ENCODE measurements around the gene TENM4. TPM values are rescaled to one million over a fixed set of nuclear protein-coding genes. Genes with fewer than 3 reads are reported as not detected.

The TENM4 gene
- total RNA-seq, 2 experiments from 2014 or later = not detected

GRCh38 chr11:79045018-79045799, 395.6 kb downstream of the TENM4 start:
- H3K4me2 ChIP-seq (ENCODE audit: low read length) = no peak overlapping the region
- H3K79me2 ChIP-seq (ENCODE audit: insufficient read depth, low read depth, low read length) = no peaks in the 10 kb centered on the region
- no peak overlapping the region for H3K4me3 ChIP-seq (ENCODE audit: low read depth, low read length, poor library complexity, severe bottlenecking)
- H3K4me1 ChIP-seq (ENCODE audit: insufficient read depth, low read length, poor library complexity, severe bottlenecking) = no peaks in the 10 kb centered on the region
- H3K36me3 ChIP-seq (ENCODE audit: insufficient read depth, low read length) = no peaks in the 10 kb centered on the region
- POLR2A ChIA-PET = interaction anchor here (0.7 kb wide), 1 partner anchor 88 kb away, joined by 3 read pairs; no protein-coding TSS in a partner anchor
- intact Hi-C loops (cut with micrococcal nuclease; ENCODE audit: unreplicated experiment) = no loop called here
- DNase-seq (ENCODE audit: low spot score) = no peak
- BruUV-seq (replicated peaks) = no TSS peak
- H2AFZ ChIP-seq (ENCODE audit: low read length) = no peak overlapping the region
- H3K27ac ChIP-seq (ENCODE audit: low read depth, low read length, poor library complexity, severe bottlenecking) = no peak overlapping the region
- no peaks in the 10 kb centered on the region for H3K9me3 ChIP-seq (ENCODE audit: low read length)
- H3K9me2 ChIP-seq (ENCODE audit: insufficient read depth, low read length) = no peaks in the 10 kb centered on the region
- no peaks in the 10 kb centered on the region for H4K20me1 ChIP-seq (ENCODE audit: insufficient read depth, low read length)
- CTCF ChIA-PET (ENCODE audit: unreplicated experiment) = no interaction called here
- no peak for TF ChIP-seq CTCF (conservative IDR thresholded peaks at IDR 0.05; ENCODE audit: low read length)
- no peak for TF ChIP-seq EZH2phosphoT487 (IDR thresholded peaks at IDR 0.05; ENCODE audit: borderline replicate concordance, low read depth, low read length)

GRCh38 chr11:79044201-79044600, 396.6 kb downstream of the TENM4 start:
- DNase-seq (ENCODE audit: low spot score) = no peak
- H3K4me3 ChIP-seq (ENCODE audit: low read depth, low read length, poor library complexity, severe bottlenecking) = no peak overlapping the region
- CTCF ChIA-PET (ENCODE audit: unreplicated experiment) = no interaction called here
- no peak overlapping the region for H3K4me2 ChIP-seq (ENCODE audit: low read length)
- POLR2A ChIA-PET = interaction anchor here (0.5 to 0.7 kb wide), 3 partner anchors 19 to 1468 kb away, joined by 3 to 4 read pairs (median 3); no protein-coding TSS in a partner anchor
- TF ChIP-seq EZH2phosphoT487 (IDR thresholded peaks at IDR 0.05; ENCODE audit: borderline replicate concordance, low read depth, low read length) (no peak), CTCF (conservative IDR thresholded peaks at IDR 0.05; ENCODE audit: low read length) (no peak)
- H3K36me3 ChIP-seq (ENCODE audit: insufficient read depth, low read length) = no peaks in the 10 kb centered on the region
- BruUV-seq (replicated peaks) = no TSS peak
- no peak overlapping the region for H3K27ac ChIP-seq (ENCODE audit: low read depth, low read length, poor library complexity, severe bottlenecking)
- H4K20me1 ChIP-seq (ENCODE audit: insufficient read depth, low read length) = no peaks in the 10 kb centered on the region
- no peaks in the 10 kb centered on the region for H3K4me1 ChIP-seq (ENCODE audit: insufficient read depth, low read length, poor library complexity, severe bottlenecking)
- intact Hi-C loops (cut with micrococcal nuclease; ENCODE audit: unreplicated experiment) = no loop called here
- no peaks in the 10 kb centered on the region for H3K9me3 ChIP-seq (ENCODE audit: low read length)
- no peaks in the 10 kb centered on the region for H3K9me2 ChIP-seq (ENCODE audit: insufficient read depth, low read length)
- H2AFZ ChIP-seq (ENCODE audit: low read length) = no peak overlapping the region
- no peaks in the 10 kb centered on the region for H3K79me2 ChIP-seq (ENCODE audit: insufficient read depth, low read depth, low read length)

GRCh38 chr11:79043726-79044125, 397.1 kb downstream of the TENM4 start:
- no peak for TF ChIP-seq CTCF (conservative IDR thresholded peaks at IDR 0.05; ENCODE audit: low read length)
- no peak for TF ChIP-seq EZH2phosphoT487 (IDR thresholded peaks at IDR 0.05; ENCODE audit: borderline replicate concordance, low read depth, low read length)
- Histone ChIP-seq H3K36me3 (ENCODE audit: insufficient read depth, low read length) (no peaks in the 10 kb centered on the region), H3K79me2 (ENCODE audit: insufficient read depth, low read depth, low read length) (no peaks in the 10 kb centered on the region), H3K9me2 (ENCODE audit: insufficient read depth, low read length) (no peaks in the 10 kb centered on the region), H3K4me1 (ENCODE audit: insufficient read depth, low read length, poor library complexity, severe bottlenecking) (no peaks in the 10 kb centered on the region), H3K9me3 (ENCODE audit: low read length) (no peaks in the 10 kb centered on the region), H4K20me1 (ENCODE audit: insufficient read depth, low read length) (no peaks in the 10 kb centered on the region), H2AFZ (ENCODE audit: low read length) (no peak overlapping the region), H3K4me3 (ENCODE audit: low read depth, low read length, poor library complexity, severe bottlenecking) (no peak overlapping the region), H3K4me2 (ENCODE audit: low read length) (no peak overlapping the region), H3K27ac (ENCODE audit: low read depth, low read length, poor library complexity, severe bottlenecking) (no peak overlapping the region)
- POLR2A ChIA-PET = interaction anchor here (0.5 to 0.7 kb wide), 2 partner anchors 19 to 1467 kb away, joined by 3 to 4 read pairs; no protein-coding TSS in a partner anchor
- DNase-seq (ENCODE audit: low spot score) = no peak
- CTCF ChIA-PET (ENCODE audit: unreplicated experiment) = no interaction called here
- no TSS peak for BruUV-seq (replicated peaks)
- intact Hi-C loops (cut with micrococcal nuclease; ENCODE audit: unreplicated experiment) = no loop called here
